ENCODE measurements around the gene TRIM14. TPM values are rescaled to one million over a fixed set of nuclear protein-coding genes. Genes with fewer than 3 reads are reported as not detected.
"Not testable (repeated sequence)": the region's sequence is repeated elsewhere in the genome, so short reads cannot be mapped to it uniquely, and the experiment has no call there.

Gene TRIM14
- total RNA-seq, 1 experiment from 2014 or later: 20.2 TPM

- intact Hi-C loops (cut with micrococcal nuclease; ENCODE audit: unreplicated experiment): loop anchor here (2.0 kb wide), 2 partner anchors 40 to 66 kb away; no protein-coding TSS in a partner anchor
- no TSS peak for BruUV-seq (replicated peaks)
- peaks cover 36% of the 10 kb centered on the region; the same call in 1 of the 2 replicates for H3F3A ChIP-seq (ENCODE audit: insufficient read depth, low read depth)
- peak overlapping the region; percentile 50; the same call in 1 of the 2 replicates for H3K4me2 ChIP-seq
- peaks cover 18% of the 10 kb centered on the region for H3K36me3 ChIP-seq (ENCODE audit: low read depth)
- no peak for DNase-seq
- H3K9me3 ChIP-seq (ENCODE audit: insufficient read depth, low read depth): no peaks in the 10 kb centered on the region
- TF ChIP-seq CTCF (conservative IDR thresholded peaks at IDR 0.05): no peak
- TF ChIP-seq EZH2 (IDR thresholded peaks at IDR 0.05; ENCODE audit: low read depth): no peak
- POLR2A ChIA-PET (ENCODE audit: unreplicated experiment): interaction anchor here (0.5 to 0.7 kb wide), 3 partner anchors 66 to 408 kb away, joined by 3 to 4 read pairs (median 3); no protein-coding TSS in a partner anchor
- no peaks in the 10 kb centered on the region for H3K27me3 ChIP-seq (ENCODE audit: insufficient read depth, low read depth)
- no peaks in the 10 kb centered on the region for H4K20me1 ChIP-seq (ENCODE audit: insufficient read depth)
- H3K9me2 ChIP-seq (ENCODE audit: insufficient read depth): no peaks in the 10 kb centered on the region
- CTCF ChIA-PET: interaction anchor here (0.5 to 0.9 kb wide), 4 partner anchors 23 to 139 kb away, joined by 3 to 5 read pairs (median 4); no protein-coding TSS in a partner anchor
- no peak overlapping the region for H2AFZ ChIP-seq
- no peak overlapping the region for H3K4me3 ChIP-seq
- H3K27ac ChIP-seq: 0 out of 2 replicates have a peak overlapping the region, but pooled peaks have one; percentile 72
- peaks cover 17% of the 10 kb centered on the region for H3K79me2 ChIP-seq (ENCODE audit: low read depth)
- peaks cover 34% of the 10 kb centered on the region for H3K4me1 ChIP-seq (replicated peaks; ENCODE audit: insufficient read depth)
Measured at GRCh38 chr9:98080326-98080725, 38.7 kb downstream of the TRIM14 start.

GRCh38 chr9:98078895-98079294, 40.1 kb downstream of the TRIM14 start:
- H3F3A ChIP-seq (ENCODE audit: insufficient read depth, low read depth): peaks cover 39% of the 10 kb centered on the region; the same call in 1 of the 2 replicates
- BruUV-seq (replicated peaks): no TSS peak
- no peaks in the 10 kb centered on the region for H4K20me1 ChIP-seq (ENCODE audit: insufficient read depth)
- no peak overlapping the region for H3K27ac ChIP-seq
- ChIA-PET POLR2A (ENCODE audit: unreplicated experiment) (no interaction called here), CTCF (no interaction called here)
- no peak overlapping the region for H3K4me3 ChIP-seq
- no peaks in the 10 kb centered on the region for H3K9me3 ChIP-seq (ENCODE audit: insufficient read depth, low read depth)
- peaks cover 46% of the 10 kb centered on the region for H3K4me1 ChIP-seq (replicated peaks; ENCODE audit: insufficient read depth)
- H3K4me2 ChIP-seq: no peak overlapping the region
- TF ChIP-seq EZH2 (IDR thresholded peaks at IDR 0.05; ENCODE audit: low read depth) (no peak), CTCF (conservative IDR thresholded peaks at IDR 0.05) (no peak)
- H3K9me2 ChIP-seq (ENCODE audit: insufficient read depth): no peaks in the 10 kb centered on the region
- intact Hi-C loops (cut with micrococcal nuclease; ENCODE audit: unreplicated experiment): loop anchor here (10.0 kb wide), 2 partner anchors 626 to 716 kb away; partner anchors contain the start of genes ANKS6 and GABBR2
- peaks cover 18% of the 10 kb centered on the region for H3K36me3 ChIP-seq (ENCODE audit: low read depth)
- peaks cover 29% of the 10 kb centered on the region for H3K79me2 ChIP-seq (ENCODE audit: low read depth)
- H3K27me3 ChIP-seq (ENCODE audit: insufficient read depth, low read depth): no peaks in the 10 kb centered on the region
- H2AFZ ChIP-seq: no peak overlapping the region
- DNase-seq: no peak

GRCh38 chr9:98076514-98076890, 42.5 kb downstream of the TRIM14 start:
- H3K9me2 ChIP-seq (ENCODE audit: insufficient read depth); BruUV-seq (replicated peaks); H3K4me2 ChIP-seq; H3K9me3 ChIP-seq (ENCODE audit: insufficient read depth, low read depth); POLR2A ChIA-PET (ENCODE audit: unreplicated experiment); H3K27ac ChIP-seq; DNase-seq; H2AFZ ChIP-seq; H3K4me3 ChIP-seq; H4K20me1 ChIP-seq (ENCODE audit: insufficient read depth); H3K27me3 ChIP-seq (ENCODE audit: insufficient read depth, low read depth): not testable (repeated sequence)
- peaks cover 64% of the 10 kb centered on the region for H3K4me1 ChIP-seq (replicated peaks; ENCODE audit: insufficient read depth)
- CTCF ChIA-PET: interaction anchor here (0.6 kb wide), 1 partner anchor 772 kb away, joined by 6 read pairs; no protein-coding TSS in a partner anchor
- H3K79me2 ChIP-seq (ENCODE audit: low read depth): peaks cover 37% of the 10 kb centered on the region
- H3F3A ChIP-seq (ENCODE audit: insufficient read depth, low read depth): peaks cover 53% of the 10 kb centered on the region; the same call in 1 of the 2 replicates
- H3K36me3 ChIP-seq (ENCODE audit: low read depth): peaks cover 18% of the 10 kb centered on the region
- intact Hi-C loops (cut with micrococcal nuclease; ENCODE audit: unreplicated experiment): loop anchor here (10.0 kb wide), 2 partner anchors 628 to 718 kb away; partner anchors contain the start of genes ANKS6 and GABBR2
